ENCODE measurements around the gene LCOR.
"Not testable (repeated sequence)": the region's sequence is repeated elsewhere in the genome, so short reads cannot be mapped to it uniquely, and the experiment has no call there.

Gene LCOR

DNA sequence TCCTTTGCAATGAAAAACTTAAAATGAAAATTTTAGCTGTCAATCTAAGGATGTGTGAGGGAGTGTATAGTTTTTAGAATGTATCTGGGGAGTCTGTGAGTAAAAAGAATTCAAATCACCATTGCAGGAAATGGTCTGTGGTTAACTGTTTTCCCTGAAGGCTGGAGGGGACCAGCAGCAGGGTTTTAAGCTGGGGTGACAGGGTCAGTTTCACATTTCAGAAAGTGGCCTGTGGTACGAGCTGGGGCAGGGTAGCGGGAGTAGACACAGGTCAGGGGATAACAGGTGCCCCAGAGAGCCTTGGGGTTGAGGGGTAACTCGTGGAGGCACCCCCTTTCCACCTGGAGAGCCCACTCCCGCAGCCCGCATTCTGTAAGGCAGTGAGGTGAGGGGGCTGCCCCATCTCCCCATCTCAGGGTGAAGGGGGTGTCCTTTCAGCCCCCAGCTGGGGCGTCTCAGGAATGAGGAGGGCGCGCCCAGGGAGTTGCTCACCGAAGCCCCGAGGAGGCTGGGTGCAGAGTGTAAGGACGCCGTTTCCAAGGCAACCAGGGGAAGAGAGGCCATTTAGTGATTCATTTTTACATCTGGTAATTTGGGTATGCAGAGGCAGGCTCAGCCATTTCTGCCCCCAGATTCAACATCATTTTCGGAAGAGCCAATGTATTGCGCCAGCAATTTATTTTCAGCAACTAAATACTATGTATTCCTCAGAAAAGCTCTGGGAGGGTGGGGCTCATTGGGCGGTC lies 184.8 kb downstream of the LCOR start:
- DNase-seq, result no peak

DNA sequence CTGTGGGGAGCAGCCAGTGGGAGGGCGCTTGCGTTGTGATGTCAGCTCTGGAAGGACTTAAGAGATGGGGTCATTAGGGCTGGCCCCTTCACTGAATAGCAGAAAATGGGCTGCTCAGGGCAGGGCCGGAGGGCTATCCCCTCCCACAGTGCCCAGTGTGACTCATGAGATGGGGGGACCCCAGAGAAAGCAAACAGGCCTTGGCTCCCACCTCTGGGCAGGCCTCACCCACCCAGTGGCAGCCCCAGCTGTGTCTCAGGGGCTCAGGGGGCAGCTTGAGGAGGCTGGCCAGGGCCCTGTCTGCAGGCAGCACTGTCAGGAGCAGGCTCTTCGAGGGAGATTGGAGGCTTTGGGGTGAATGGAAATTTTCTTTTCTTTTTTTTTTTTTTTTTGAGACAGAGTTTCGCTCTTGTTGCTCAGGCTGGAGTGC lies 185.4 kb downstream of the LCOR start:
- DNase-seq, result no peak

DNA sequence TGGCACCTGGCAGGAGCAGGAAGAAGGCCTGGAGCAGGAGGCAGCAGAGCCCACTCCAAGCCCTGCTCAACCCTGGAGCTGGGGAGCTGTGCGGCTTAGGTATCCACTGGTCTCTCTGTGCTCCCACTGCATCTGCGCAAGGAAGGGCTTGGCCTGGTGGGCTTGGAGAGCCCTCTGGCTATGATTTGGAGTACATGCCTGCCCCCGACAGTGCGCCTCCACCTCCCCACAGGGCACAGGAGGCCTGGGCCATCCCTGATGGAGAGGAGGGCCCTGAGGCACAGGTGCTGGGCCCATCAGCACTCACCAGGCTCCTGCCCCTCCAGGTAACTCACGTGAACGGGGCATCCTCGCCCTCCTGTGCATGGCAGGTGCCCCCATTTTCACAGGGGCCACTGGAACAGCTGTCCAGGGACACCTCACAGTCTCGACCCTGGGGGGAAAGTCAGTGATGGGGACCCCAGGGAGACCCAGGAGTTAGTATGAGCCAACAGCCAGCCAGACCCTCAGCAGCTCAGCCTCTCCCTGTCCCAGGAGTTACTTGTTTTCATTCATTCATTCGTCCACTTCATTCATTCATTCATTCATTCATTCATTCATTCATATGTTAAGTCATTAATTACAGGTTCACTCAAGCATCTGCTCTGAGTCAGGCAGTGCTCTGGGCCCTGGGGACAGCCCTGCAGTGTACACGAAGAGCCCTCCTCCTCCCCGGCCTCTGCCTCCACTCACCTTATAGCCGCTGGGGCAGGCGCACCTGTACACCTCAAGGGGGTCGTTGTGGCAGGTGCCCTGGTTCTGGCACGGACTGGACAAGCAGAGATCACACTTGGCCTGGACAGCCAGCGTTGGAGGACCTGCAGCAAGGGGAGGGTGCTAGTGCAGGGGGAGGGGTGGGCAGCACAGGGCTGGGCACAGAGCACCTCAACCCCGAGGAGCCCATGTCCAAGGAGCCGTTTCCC lies 186.4 kb downstream of the LCOR start:
- no peak for DNase-seq

DNA sequence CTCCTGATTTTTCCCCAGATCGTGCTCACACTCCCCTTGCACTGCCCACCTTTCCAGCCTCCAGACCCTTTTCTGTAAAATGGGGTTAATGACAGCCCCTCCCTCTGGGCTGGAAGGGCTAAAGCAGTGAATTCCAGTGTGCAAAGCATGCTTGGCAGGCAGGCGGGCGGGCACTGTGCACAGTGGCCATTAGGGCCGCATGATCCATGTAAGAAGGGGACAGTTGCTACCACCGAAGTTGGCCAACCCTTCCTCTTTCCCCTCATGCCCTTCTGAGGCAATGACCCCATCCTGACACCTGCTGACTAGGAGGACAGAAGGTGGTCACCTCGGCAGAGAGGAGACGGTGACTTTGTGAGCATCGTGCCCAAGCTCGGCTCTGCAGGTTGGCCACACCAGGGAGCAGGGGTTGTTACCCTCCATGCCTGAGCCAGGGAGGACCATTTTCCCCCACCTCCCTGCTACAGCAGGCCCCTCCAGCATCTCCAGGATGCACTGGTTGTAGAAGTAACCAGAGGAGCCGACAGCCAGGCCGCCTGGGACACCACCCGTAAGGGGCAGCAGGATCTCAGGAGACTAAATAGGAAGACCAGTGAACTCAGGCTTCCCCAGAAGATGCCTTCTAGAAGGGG lies 187.2 kb downstream of the LCOR start:
- no peak for DNase-seq

DNA sequence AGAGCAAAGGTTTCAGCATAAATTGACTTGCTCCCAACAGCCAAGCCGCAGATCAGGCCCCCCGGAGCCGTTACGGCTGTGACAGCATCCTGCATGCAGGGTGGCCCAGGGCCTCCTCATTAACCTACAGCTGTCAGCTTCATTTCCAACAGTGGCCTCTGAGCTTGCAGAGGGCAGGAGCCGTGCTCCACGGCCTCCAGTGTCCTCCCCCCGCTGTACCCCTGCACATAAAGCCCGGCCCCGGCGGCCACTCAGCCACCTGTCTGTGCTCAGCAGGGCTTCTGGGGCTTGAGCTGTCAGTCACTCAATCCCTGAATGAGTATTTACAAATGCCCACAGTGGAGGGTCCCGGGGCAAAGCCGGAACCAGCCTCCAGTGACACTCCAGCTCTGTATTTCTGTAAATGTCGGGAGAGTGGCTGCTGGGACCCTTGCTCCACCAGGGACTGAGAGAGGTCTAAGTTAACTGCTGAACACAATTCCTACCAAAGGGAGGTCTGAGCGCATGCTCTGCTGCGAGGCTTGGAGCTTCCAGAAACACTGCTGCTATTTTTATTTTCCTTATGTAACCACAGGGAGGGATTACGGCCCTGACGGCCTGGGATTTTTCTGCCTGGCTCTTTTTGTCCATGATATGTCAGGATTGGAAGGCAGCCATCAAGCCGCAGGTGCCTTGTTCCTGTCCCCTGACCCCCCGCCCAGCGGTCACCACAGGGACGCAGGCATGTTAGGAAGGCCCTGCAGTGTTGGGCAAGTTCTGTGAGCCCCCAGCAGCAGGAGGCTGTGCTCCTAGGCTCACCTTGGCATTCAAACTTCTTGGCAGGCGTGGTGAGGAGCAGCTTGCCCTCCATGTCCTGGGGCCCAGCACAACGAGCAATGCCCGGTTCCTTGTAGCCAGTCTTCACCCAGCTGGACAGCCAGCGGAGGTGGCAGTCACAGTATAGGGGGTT lies 188.6 kb downstream of the LCOR start:
- no peak for DNase-seq

DNA sequence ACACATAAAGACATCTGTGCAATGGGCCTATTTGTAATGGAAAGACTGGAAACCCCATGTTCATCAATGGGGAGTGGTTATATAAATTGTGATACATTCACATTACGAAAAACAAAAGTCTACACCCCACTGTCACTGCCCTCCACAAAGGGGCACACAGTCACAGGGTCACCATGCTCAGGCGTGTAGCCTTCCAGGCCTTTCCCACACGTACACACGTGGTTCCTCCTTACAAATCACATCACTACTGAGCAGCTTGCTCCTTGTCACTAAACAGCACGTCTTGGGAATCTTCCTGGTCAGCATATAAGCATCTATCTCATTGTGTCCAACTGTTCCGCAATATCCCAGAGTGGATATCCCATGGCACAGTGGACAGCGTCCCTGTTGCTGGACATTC lies 190.5 kb downstream of the LCOR start:
- DNase-seq, result no peak

DNA sequence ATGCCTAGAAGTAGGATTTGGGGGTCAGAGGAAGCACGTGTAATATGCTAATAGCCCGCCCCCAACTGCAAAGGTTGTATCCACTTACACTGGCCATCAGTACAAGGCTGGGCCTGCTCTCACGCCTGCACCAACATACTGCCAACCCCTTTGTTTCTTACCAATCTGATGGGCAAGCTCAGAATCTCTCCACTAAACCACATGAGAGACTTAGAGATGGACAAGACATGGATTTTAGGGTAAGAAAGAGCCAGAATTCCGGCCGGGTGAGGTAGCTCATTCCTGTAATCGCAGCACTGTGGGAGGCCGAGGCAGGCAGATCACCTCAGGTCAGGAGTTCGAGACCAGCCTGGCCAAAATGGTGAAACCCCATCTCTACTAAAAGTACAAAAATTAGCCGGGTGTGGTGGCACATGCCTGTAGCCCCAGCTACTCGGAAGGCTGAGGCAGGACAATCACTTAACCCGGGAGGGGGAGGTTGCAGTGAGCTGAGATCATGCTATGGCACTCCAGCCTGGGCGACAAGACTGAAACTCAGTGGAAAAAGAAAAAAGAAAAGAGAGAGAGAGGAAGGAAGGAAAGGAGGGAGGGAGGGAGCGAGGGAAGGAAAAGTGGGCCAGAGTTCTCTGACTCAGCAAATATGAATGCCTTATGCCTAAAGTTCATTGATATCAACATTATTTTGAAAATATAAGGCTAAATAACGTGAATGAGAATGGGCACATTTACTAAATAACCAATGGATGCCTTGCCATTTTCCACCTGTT lies 191.5 kb downstream of the LCOR start:
- DNase-seq, result no peak

DNA sequence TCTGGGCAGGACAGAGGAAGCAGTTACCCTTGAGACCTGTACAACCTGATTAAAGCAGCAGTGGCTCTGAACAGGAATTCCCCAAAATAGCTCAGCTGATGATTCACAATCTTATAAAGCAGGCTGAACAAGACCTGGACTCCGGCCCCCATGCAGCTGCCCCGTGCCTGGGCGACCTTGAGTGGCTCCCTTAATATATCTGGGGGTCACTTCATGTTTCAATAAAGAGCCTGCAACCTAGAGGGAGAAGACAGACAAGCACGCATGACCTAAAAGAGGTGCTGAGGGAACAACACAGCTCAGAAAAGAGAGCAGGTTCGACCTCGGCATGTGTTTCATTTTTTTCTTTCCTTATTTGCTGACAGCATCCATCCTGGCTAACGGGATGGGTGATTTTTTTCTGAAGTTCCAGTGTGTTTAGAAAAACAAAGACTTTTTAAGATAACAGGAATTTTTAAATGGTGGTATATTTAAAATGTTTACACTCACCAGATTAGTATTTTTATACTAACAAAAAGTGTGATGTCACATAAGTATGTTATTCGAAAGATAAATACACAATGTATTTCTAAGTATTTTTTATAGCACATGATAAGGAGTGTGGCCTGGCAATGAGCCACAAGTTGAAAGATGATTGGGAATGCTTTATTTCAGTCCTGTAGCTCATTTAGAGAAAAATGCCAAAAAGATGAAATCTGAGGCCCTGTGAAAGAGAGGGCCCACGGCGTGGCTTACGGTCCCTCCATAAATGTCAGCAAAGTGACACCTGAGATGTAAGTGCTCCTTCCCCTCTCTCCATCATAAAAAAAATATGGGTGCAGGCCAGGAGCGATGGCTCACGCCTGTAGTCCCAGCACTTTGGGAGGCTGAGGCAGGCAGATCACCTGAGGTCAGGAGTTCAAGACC lies 192.3 kb downstream of the LCOR start:
- no peak for DNase-seq

DNA sequence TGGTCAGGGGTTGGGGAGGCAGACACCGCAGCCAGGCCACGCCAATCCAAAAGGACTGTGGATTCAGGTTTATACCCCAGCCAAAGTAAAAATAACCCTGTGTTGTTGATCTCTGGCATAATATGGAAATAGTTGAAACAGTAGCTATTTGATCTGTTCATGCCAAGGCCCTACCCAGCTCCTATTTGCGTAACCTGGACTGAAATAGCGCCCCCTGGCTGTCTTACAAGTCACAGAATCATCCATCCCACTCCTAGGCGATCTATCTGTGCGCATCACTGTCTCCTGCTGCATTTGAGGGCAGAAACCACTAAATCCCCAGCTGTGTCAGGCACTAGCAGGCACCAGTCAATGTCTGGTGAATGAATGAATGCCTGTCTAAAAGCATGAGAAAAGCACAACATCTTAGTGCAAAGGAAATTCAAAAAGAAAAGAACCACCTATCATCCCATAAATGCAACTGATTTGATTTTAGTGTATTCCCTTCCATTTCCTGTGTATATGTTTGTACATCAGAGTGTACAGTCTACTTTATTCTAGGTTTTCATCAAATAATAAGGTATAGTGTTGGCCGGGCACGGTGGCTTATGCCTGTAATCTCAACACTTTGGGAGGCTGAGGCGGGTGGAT lies 193.6 kb downstream of the LCOR start:
- no peak for DNase-seq

DNA sequence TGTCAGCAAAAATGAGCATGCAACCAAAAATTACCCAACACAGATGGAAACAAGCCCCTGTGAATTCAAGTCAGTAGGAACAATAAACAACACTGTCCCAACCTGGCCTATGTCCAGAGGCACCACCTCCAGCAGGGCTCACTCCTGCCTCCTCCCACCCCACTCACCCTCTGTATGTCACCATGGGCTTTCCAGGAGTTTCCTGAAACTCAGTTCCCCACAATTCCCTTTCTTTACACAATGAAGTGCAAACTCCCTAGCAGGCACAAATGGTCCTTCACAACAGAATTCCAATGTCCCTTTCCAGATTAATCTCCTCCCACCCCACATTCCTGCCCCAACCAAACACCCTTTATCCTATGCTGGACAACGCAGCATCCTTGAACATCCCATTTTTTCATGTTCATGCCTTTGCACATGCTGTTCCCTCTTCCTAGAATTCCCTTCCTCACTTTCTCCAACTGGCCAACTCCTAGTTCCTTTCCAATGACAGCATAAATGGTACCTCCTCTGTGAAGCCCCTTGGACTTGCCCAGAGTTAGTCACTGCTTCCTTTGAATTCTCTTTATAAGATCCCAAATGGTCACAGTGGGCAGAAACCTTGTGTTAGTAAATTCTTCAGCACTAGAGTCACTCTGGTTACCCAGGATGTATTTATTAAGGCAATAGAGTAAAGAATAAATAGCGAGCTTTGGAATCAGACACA lies 196.2 kb downstream of the LCOR start:
- no peak for DNase-seq

DNA sequence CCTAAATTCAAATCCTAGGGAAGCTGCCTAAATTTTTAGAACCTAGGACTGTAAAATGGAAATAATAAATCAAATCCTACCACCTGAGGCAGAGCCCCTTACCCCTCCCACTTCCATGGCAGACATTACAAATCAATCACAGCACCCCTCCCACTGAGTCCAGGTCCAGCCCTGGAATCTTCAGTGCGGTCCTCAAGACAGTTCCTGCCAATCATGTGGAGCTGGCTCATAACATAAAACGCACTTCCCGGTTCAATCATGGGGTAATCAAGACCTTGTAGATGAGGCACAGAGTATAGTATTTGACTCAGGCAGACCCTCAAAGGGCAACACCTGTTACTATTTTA lies 196.7 kb downstream of the LCOR start:
- no peak for DNase-seq

DNA sequence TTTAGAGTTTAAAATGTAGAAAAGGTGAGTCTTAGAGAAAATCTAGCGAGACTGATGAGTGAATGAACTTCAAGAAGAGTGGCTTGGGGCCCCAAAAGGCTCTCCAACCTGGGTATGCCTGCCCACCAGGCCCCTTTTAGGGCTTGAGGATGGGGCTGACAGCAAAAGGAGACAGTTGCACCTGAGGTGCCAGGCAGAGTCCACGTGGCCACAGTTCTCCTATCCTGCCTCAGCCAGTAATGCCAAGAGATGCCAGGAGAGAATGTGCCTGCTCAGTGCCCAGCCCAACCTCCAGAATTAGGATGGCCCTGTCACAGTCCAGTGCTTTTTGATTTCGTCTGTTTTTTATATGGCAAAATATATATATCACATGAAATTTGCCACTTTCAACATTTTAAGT lies 197.2 kb downstream of the LCOR start:
- no peak for DNase-seq

DNA sequence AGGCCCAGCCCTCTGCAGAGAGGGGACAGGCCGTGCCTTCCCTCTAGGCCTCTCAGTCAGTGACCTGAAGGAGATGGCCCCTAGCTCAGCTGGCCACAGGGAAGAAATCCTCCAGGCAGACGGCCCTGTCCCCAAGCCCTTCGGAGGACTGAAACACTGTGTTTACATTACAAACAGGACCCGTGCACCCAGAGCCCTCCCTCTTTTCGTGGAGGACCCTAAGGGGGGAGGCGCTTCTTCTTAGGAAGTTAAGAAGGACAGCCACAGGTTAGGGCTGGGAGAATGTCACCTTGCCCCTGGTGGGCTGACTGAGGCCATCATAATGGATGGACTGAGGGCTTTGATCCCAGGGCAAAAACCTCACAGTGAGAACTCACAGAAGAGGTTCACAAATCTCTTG lies 198.8 kb downstream of the LCOR start:
- no peak for DNase-seq

DNA sequence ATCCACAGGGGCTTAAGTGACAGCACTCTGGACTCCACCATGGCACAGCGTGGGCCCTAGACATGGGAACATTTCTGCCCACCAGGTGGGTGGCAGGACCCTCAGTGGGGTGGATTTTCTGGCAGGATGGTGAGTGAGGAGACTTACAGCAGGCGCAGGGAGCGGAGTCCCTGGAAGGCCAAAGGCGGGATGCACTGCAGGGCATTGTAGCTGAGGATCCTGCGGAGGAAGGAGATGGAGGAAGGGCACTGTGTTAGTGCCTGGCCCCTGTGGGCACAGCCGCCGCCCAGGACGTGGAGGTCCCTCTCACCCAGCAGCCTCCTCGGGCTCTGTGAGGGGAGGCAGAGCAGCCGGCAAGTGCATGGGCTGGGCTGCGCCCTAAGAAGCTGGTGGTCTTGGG lies 199.4 kb downstream of the LCOR start:
- no peak for DNase-seq

DNA sequence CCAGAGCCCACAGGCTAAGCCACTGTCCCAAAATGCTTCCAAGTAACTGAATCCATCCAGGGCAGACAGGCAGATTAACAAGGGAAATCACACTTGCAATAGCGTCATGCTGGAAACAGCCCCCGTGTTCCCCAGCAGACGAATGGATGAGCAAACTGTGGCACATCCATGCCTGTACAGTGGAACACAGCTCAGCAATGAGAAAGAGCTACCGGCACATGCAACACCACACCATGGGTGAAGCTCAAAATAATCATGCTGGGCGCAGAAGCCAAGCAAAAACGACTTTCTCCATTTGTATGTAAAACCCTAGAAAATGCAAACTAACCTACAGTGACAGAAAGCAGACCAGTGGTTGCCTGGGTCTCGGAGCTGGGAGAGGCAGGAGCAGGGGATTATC lies 200.5 kb downstream of the LCOR start:
- no peak for DNase-seq

DNA sequence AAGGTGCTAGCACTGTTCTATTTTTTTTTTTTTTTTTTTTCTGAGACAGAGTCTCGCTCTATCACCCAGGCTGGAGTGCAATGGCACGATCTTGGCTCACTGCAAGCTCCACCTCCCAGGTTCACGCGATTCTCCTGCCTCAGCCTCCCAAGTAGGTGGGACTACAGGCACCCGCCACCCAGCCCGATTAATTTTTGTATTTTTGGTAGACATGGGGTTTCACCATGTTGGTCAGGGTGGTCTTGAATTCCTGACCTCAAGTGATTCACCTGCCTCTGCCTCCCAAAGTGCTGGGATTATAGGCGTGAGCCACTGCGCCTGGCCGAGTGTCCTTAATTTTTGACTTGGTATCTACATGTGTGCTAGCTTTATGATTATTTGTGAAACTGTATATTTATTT lies 201.7 kb downstream of the LCOR start:
- not testable (repeated sequence) for DNase-seq

DNA sequence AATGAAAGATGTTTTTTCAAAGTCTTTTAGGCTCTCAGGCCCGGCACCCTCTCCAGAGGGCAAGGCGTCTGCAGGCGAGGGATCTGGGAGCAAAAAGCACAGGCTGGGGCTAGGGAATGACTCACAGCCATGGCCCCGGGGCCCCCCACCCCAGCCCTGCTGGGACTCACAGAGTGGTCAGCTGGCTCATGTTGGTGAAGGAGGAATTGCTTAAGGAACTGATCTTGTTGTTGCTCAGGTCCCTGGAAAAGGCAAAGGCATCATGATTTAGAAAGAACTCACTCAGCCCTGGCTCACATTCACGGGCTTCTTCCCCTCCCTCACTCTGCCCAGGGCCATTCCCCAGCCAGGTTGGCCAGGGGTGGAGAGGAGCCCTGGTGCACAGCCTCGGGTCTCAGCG lies 202.2 kb downstream of the LCOR start:
- no peak for DNase-seq

DNA sequence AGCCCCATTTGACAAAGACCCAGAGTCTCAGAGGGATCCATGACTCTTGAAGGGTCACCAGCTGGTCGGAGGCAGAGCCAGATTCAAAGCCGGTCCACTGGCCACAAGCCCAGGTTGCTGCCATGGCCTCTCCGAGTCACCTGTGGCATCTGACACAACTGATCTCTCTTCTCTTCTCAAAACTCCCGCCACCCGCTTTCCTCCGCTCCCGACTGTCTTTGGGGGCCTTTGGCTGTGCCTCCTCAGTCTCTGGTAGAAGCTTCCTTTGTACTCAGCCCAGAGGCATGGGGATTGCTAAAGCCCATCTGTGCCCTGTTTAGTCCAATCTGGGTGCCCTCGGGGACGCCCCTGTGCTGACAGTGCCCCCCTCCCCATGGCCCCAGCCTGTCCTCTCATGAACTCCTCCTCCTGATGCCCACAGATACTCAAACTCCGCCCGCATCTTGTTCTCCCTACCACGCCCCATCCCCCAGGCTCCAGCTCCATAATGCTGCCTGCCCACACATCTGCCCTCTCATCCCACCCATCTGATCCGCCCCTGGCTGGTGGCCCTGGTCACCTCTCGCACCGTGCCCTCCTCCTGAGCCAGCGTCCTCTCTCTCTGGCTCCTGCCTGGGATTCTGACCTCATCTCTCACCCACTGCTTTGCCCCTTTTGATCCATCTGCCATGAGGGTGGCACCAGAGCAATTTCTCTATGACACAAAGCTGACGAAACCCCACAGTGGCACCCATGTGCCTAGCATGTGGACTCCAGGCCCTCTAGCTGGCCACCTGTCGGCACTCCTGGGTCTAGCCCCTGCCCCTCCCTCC lies 203.1 kb downstream of the LCOR start:
- DNase-seq, result no peak
